GM19099 (cell line): Measurements from ENCODE around the gene MARCHF5.

Source experiments
- POLR2A ChIP-seq: IDR thresholded peaks from 3 replicates; pipeline ENCODE4 v1.6.1; 2011; ENCODE audit warnings: low read depth; ENCODE audit not compliant: insufficient read length; ENCODE audit errors: extremely low read depth

MARCHF5 gene, protein sequence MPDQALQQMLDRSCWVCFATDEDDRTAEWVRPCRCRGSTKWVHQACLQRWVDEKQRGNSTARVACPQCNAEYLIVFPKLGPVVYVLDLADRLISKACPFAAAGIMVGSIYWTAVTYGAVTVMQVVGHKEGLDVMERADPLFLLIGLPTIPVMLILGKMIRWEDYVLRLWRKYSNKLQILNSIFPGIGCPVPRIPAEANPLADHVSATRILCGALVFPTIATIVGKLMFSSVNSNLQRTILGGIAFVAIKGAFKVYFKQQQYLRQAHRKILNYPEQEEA

GRCh38 chr10:92290837-92291615, at the start of gene MARCHF5, which contains the start of gene CPEB3:
Gene MARCHF5 (plus strand): TSS chr10:92291167. CDS start chr10:92291495, 328 bp downstream.
Gene CPEB3 (minus strand): TSS chr10:92291078. CDS start chr10:92240350, 50,728 bp downstream.
- TF ChIP-seq POLR2A: peak; percentile 65

DNA sequence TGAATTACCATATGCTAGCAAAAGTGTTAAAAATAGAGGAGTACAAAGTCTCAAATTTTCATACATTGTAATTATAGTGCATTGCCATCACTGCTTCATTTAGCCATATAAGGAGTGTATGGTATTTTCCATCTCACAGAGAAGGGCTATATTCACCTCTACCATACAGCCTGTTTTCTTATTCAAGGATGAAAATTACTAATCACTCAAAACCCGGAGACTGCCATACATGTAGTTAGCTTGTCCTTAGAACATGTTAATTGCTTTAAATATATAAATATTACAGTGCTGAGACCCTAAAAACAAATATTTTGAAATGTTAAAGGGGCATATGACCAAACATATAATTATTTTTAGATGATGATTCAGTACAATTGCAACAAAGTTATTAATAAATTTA, 49.5 kb upstream of the MARCHF5 start:
- no peak for TF ChIP-seq POLR2A

GRCh38 chr10:92242380-92242779, 48.6 kb upstream of the MARCHF5 start:
- TF ChIP-seq POLR2A: no peak

GRCh38 chr10:92242910-92243671, 47.9 kb upstream of the MARCHF5 start:
- no peak for TF ChIP-seq POLR2A

DNA sequence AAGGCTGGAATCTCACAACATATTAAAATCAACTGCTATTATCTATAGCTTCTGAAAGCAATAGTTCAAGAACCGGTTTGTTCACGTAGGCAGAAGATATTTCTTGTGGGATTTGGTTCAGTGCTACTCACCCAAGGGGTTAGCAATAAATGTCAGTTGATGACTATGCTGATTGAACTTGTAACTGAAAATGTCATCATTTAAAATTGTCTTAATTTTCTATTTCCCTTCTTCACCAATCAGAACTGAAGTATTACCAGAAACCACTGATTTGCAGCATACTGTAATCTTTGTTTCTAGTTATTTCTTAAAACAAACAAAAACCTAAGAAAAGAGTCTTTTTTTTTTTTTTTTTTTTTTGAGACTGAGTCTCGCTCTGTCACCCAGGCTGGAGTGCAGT, 46.2 kb upstream of the MARCHF5 start:
- no peak for TF ChIP-seq POLR2A

DNA sequence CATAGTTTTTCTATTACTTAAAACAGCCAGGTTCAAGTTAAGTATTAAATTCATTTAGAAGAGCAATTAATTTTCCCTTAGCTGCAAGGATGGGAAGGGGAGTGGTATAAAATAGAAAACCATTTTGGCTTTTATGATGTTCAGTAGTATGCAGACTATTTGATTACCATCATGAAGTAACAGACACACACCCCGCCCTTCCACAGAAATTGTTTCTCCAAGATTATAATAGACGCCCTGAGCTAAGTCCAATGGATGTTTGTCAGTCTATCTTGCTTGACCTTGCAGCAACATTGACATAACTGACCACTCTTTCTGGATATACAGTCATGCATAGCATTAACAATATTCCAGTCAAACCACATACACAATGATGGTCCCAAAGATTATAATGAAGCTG, 42.4 kb upstream of the MARCHF5 start:
- no peak for TF ChIP-seq POLR2A

GRCh38 chr10:92263396-92263795, 27.6 kb upstream of the MARCHF5 start:
- no peak for TF ChIP-seq POLR2A

- TF ChIP-seq POLR2A: no peak
Measured at GRCh38 chr10:92264249-92264648, 26.7 kb upstream of the MARCHF5 start.

GRCh38 chr10:92265687-92266258, 25.2 kb upstream of the MARCHF5 start:
- no peak for TF ChIP-seq POLR2A

DNA sequence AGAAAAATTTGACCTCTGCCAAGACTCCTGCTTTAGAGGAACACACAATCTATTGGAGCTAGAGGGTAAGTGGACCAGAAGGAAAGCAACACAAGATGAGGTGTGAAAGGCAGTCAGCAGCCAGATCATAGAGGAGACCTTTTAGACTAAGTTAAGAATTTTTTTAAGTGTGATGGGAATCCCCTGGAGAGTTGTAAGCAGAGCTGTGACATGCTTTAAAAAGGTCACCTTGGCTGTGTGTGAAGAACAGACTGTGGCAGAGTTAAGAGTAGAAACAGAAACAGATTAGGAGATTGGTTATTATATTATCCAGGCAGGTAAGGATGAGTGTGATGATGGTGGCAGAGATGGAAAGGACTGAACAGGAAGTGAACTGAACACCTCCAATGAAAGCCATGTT, 23.6 kb upstream of the MARCHF5 start:
- no peak for TF ChIP-seq POLR2A

DNA sequence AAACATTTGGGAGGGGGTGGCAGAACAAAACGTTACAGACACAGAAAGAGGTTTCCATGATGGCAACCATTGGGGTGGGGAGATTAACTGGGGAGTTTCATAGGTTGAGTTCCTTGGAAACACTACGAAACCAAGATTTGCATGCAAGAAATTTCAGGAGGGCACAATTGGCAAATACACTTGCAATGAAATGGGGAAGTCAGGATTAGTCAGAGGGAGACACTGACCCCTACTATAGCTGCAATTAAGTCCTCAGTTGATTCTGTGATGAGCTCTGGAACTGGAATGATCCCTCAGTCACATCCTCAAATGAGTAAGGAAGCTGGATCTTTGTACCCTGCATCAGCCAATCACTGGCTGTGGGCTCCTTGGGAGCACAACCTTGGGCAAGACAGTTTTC, 22.2 kb upstream of the MARCHF5 start:
- TF ChIP-seq POLR2A: no peak

- no peak for TF ChIP-seq POLR2A
Measured at GRCh38 chr10:92274071-92274470, 16.9 kb upstream of the MARCHF5 start.

GRCh38 chr10:92278996-92279696, 11.8 kb upstream of the MARCHF5 start:
- no peak for TF ChIP-seq POLR2A

- no peak for TF ChIP-seq POLR2A
Measured at GRCh38 chr10:92284112-92284704, 6.8 kb upstream of the MARCHF5 start.
